ENCODE data around the gene DOCK4.

Gene DOCK4

GRCh38 chr7:112101201-112101846 lies 104.9 kb downstream of the DOCK4 start:
- DNase-seq: no peak

DNA sequence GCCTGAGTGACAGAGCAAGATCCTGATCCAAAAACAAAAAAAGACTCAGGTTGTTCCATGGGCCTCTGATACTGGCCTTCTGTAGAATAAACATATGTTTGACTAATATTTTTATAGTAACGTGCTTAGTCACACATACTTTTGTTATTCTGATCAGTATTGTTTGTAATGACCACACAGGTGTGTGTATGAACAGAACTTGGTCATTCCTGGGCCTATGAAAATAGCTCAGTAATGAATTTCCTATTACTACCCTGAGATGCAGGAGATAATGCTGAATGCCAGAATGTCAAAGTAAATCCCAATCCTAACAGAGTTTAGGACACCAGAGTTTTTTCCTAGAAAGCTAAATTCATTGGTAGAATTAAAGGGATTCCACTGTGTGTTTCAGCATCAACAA lies 108.7 kb downstream of the DOCK4 start:
- no peak for DNase-seq

GRCh38 chr7:112093409-112093808 lies 112.8 kb downstream of the DOCK4 start:
- no peak for DNase-seq

- DNase-seq: no peak
These were observed 113.3 kb downstream of the DOCK4 start for GRCh38 chr7:112092709-112093395.

GRCh38 chr7:112092306-112092705 lies 113.9 kb downstream of the DOCK4 start:
- DNase-seq: no peak

GRCh38 chr7:112091768-112092167 lies 114.4 kb downstream of the DOCK4 start:
- no peak for DNase-seq

GRCh38 chr7:112089551-112089950 lies 116.6 kb downstream of the DOCK4 start:
- no peak for DNase-seq

DNA sequence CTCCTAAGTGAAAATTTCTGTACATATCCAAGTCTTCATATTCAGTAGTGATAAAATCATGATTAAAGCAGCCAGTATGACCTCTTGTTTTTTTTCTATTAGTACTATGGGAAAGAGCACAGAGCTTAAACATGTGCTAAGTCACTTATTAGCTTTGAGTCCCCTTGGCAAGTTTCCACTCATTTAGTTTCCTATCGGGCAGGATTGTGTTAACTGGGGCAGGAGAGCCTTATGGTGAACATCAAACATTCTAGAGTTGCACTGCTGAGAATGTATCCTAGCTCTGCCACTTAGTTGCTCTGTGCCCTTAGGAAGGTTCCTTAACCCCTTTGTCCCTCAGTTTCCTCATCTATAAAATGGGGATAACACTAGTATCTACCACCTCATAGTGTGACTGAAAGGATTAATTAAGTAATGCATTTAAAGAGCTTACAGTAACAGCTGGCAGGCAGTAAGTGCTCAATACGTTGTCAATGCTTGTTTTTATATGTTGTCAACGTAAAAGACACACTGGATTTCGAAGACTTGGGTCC lies 117.6 kb downstream of the DOCK4 start:
- DNase-seq: no peak

DNA sequence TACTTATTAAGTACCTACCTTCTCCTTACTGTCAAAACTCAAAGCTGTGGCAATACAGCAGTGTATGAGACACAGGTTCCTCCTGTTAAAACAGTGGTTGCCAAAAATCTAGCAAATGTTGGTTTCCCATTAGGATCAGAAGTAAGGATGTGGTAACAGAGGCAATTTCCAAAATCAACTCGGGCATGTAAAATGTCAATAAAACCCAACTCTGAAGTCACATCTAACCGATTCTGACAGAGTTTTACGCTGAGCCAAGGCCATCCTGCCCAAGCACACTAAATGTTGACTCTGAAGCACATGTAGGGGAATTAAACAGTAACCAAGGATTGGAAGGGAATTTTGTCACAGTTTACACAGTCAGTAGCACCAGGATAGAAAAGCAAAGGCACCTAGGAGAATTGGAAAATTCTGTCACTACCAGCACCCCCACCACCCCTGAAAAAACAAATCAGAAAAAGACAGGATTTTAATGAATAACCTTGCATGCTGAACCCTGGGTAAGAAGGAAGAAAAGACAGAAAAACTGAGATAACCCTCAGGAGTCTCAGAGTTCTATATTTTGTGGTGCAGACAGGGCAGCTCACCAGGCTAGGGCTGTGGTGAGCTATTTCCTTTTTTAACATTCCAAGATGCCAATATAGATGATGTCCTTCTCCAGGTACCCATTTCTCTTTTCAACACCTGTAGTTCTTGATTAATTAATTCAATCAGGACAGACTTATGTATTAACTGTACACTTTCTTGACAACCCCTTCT lies 119.5 kb downstream of the DOCK4 start:
- DNase-seq: no peak

DNA sequence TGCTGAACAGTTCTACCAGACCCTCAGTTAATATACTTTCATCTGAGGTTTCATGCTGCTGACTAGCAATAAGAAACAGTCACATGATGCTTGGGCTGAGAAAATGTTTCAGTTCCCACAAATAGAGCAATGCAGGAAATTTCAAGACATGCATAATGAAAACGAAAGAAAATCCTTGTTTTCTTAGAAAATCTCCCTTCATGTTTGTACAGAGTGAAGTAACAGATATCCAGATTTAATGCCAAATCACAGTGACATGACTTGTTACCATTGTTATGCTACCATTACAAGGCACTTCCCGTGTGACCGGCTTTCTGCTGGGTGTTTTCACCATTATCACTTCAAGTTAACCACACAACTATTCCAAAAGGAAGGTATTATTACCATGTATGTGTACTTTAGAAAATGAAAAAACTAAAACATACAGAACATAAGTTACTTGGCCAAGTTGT lies 121.7 kb downstream of the DOCK4 start:
- DNase-seq: no peak

GRCh38 chr7:112083776-112084355 lies 122.3 kb downstream of the DOCK4 start:
- no peak for DNase-seq

DNA sequence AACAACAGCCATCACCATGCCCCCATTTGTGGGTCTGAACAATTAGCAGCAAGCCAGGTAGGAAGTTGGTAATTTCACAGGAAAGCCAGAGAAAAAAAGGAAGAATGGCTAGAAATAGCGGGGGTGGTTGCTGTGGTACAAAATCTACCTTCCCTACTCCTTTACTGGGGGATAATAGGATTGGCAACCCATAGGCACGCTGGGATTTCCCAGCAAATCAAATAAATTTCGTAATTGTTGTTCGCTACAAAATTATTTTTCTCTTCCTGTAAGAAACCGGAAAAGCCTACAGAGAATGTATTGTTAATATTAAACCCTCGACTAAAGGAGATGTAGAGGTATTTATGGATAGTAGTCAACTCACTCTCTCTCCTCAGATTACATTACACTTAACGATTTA lies 123.9 kb downstream of the DOCK4 start:
- no peak for DNase-seq

- no peak for DNase-seq
These were observed 124.4 kb downstream of the DOCK4 start for GRCh38 chr7:112081778-112082177.

- no peak for DNase-seq
These were observed 125.2 kb downstream of the DOCK4 start for GRCh38 chr7:112080978-112081377.

GRCh38 chr7:112080441-112080840 lies 125.8 kb downstream of the DOCK4 start:
- peak in 1 of 2 experiments; percentile 11 for DNase-seq

DNA sequence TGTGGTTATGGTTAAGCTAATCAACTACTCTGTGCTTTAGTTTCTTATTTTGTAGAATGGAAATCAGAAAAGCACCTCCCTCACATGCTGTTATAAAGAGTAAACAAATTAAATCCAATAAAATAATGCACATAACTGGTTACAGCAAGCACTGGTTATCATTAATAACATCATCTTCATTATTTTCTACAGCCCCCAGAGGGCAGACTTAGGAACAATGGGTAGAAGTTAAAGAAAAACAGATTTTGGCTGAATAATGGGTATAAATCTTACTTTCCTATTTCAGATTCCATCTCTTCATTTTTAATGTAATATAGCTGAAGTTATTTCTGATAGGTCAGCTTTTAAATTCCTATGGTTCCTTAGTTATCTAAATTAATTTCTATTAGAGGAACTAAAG lies 126.5 kb downstream of the DOCK4 start:
- no peak for DNase-seq

GRCh38 chr7:112079122-112079521 lies 127.1 kb downstream of the DOCK4 start:
- no peak for DNase-seq

DNA sequence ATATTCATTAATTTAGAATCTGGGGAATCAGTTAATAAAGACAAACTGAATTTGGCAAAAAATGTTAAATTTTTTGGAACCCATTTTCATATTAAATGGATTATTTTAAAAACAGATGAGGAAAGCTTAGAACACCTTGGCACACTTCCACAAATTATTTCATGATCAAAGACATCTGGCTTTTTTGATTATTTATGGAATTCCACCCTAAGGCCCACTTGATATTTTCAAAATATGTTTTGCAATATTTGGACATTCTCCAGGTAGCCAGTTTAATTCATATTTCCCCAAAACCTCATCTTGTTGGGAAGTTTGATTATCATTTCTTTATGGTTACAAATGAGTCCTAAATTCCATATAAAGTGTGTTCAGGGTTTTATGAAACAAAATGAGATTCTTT lies 129.9 kb downstream of the DOCK4 start:
- no peak for DNase-seq

DNA sequence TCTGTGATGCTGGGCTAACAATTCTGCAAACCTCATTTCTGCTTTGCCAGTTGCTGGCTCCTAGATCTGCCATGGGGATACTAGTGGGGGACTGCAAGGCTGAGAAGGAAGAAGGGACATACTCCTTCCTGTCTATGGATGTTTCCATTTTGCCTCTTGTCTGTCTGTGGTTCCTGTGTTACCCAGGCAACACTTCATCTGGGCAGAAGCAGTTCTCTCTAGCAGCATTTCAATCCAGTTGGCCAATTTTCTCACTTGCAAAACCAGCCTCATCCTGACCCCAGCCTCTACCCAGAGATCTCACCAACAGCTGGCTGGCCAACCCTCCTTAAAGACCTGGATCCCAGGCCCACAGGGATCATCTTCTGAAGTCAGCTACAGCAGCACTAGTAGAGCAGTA lies 131.7 kb downstream of the DOCK4 start:
- no peak for DNase-seq

DNA sequence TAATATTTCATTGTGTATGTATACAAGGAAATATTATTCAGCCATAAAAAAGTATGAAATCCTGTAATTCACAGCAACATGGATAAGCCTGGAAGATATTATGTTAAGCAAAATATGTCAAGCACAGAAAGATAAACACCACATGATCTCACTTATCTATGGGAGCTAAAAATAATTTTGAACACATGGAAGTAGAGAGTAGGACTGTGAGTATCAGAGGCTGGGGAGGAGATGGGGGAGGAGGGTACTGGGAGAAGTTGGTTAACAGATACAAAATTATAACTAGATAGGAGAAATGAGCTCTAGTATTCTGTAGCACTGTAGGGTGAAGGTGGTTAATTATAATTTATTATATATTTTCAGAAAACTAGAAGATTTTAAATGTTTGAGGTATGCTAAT lies 132.7 kb downstream of the DOCK4 start:
- no peak for DNase-seq

DNA sequence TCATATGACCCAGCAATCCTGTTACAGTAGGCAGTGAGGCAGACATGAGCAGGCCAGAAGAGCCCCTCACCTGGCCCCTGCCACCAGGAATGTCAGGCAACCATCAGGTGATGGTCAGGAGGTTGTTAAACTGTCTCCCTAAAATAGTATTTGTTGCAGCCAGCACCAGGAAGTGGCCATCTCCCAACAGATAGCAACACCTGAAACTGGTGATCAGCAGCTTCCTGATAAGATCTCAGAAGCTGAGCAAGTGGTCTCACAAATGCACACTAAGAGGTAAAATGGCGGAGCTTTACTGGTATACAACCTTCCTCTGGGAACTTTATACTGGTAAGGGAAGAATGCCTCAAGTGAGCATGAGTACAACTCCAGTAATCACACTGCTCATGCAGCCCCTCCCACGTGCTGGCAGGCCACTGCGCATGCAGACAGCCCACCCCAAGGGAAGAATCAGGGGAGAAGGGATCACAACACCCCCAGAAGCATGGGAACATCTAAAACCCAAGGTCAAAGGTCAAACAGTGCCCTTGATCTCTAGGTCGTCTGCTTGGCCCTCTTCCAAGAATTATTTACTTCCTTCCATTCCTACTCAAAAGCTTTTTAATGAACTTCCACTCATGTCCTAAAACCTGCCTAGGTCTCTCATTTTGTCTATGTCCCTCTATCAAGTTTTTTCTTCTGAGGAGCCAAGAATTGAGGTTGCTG lies 133.5 kb downstream of the DOCK4 start:
- DNase-seq: no peak

GRCh38 chr7:112071856-112072255 lies 134.3 kb downstream of the DOCK4 start:
- DNase-seq: no peak

Data from SHP77 (cell line).